LoVo (cell line): ENCODE results near the gene TSPAN15.
"Not testable (repeated sequence)": the region's sequence is repeated elsewhere in the genome, so short reads cannot be mapped to it uniquely, and the experiment has no call there.

Source experiments
- DNase-seq: peaks from one replicate; pipeline ENCODE4 v3.0.0-alpha.2; 2016; ENCODE audit warnings: low spot score

TSPAN15 gene

DNA sequence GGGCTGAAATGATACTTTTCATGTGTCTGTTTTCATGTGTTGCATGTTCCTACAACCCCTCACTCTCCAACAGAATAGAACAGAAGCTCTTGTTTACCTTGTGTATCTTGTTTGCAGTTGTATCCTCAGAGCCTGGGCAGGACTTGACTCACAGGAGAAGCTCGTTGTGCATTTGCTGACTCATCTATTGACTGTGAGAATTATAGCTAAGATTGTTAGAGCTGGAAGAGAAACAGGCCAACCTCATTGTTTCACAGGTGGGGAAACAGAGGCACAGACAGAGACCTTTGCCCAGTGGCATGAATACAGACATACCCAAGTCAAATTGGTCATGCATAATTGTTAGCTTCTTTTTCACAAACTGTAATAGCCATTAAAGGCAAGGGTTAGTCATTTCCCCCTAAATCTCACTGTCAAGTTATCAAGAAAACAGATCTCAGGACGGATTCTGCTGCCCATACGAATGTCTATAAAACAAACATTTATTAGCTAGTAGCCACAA is 4.6 kb upstream of the TSPAN15 start:
- DNase-seq, result peak; percentile 79

GRCh38 chr10:69449841-69450240 is 1.4 kb upstream of the TSPAN15 start:
- peak; percentile 85 for DNase-seq

- not testable (repeated sequence) for DNase-seq
Measured at GRCh38 chr10:69450395-69450794, 870 bp upstream of the TSPAN15 start.

DNA sequence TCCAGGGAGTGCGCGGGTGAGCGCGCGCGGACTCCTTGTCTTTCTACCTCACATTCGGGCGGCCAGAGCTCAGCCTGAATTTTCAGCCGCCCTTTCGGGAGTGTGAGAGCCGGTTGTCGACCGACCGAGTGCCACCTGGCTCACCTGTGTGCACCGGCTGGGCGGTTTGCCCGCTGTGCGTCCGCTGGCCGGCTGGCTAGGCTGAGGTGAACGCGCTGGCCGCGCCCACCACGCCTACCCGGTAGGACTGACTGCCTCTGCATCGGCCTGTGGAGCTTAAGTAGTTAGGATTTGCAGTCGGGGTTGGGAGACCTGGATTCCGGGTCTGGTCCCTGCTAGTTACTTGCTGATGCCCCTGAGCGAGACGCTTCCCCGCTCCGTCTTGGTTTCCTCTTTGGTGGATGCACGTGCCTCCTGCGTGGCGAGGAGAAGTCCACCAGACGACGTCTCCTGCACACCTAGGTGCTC is 553 bp downstream of the TSPAN15 start:
- peak; percentile 51 for DNase-seq

DNA sequence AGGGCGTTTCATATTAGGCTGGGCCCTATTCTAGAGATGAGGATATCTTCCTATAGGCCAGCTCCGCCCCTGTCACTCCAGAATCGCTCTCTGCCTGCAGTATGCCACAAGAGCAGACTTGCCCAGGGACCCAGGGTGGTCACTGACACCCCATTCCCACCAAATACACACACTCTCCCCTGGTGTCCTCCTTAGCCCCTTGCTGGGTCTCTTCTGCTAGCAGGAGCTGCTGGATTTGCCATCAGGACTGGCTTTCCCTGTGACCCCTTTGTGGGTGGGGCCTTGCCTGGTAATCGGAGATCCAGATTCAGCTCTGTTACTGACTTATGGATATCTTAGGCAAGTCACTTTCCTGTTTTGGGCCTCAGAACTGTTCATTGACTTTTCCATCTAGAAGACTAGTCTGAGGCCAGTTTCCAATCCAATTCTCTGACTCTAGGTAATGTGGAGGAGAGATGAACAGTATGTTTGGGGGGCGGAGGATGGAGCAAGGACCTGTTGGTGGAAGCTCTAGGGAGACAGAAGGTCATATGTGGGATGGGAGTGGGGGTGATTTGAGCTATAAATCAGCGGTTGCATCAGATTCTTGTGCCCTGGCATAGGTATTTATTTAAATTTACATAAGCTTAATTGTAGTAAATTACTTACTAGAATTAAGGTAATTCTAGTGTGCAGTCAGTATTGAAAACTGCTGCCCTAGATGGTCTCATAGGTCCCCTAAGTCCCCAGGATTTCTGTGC is 1.6 kb downstream of the TSPAN15 start:
- DNase-seq, result no peak

DNA sequence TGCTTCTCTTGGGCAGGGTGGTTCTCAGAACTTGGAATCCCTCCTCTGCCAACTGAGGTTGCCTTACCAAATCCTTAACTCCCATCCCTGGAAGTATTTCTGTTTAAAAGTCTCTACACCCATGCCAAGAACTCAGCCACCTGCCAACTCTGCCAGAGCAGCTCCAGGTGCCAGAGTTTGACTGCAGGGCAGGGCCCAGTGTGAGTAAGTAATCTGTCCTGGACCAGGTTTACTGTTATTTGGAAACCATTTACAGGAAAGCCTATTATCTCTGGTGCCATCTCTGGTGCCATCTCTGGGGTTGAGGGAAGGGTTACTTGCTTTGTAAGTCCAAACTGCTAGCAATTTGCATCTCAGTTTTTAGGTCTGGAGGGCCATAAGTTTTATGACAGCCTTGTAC is 2.5 kb downstream of the TSPAN15 start:
- DNase-seq, result no peak

- no peak for DNase-seq
Measured at GRCh38 chr10:69455006-69455763, 3.9 kb downstream of the TSPAN15 start.

GRCh38 chr10:69456880-69457693 is 5.8 kb downstream of the TSPAN15 start:
- no peak for DNase-seq

GRCh38 chr10:69457771-69458237 is 6.5 kb downstream of the TSPAN15 start:
- no peak for DNase-seq

GRCh38 chr10:69458430-69459100 is 7.3 kb downstream of the TSPAN15 start:
- peak; percentile 87 for DNase-seq

DNA sequence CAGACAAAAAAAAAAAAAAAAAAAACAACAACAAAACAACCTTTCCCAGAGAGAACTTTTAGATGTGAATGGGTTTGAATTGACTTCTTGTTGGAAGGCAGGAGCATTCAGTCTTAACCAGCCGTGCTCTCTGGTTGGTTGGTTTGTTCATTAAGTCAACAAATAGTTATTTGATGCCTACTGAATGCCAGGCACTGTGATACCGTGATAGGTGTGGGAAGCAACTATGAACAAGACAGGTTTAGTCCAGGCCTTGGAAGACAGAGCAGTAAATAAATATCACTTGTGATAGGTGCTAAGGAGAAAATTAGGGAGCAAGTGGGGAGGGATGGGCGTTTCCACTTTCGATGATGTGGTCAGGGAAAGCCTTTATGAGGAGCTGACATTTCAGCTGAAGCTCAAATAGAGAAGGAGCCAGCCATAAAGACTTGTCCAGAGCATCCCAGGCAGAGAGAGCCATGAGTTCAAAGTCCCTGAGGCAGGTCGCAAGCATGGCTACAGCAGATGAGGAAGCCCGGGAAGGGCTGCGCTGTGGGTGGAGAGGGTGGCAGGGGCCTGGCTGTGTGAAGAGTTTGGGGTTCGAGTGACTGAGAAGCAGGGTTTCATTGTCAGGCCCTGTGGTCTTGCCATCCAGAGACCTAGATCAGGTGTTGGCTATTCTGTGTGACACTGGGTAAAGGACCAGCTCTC is 8.0 kb downstream of the TSPAN15 start:
- peak; percentile 42 for DNase-seq

DNA sequence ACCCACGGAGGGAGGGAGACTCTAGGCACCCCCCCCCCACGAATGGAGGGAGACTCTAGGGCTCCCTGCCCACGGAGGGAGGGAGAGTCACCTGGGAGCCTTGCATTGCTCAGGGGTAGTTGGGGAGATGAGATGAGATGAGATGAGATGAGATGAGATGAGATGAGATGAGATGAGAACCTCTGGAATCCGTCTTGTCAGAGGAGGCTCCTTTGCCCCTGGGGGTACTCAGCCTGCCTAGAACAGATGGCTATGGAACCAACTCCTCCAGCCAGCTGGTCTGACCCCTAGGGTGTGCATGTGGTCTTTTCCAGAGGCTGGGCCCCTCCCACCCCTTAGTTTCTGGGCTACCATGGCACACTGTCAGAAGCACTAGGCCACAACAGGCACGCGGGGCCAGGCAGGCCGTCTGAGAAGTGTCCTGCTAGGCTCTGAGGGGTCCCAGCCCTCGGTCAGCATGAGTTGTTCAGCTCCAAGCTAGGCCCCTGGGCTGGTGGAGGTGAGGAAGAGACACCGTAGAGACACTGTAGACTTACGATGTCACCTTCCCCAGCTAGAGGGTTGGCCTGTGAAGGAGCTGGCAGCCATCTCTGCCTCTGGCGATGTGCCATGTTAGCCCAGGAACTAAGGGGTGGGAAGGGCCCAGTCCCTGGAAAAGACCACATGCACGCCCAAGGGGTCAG is 8.8 kb downstream of the TSPAN15 start:
- DNase-seq, result no peak

- no peak for DNase-seq
Measured at GRCh38 chr10:69460576-69461242, 9.4 kb downstream of the TSPAN15 start.

DNA sequence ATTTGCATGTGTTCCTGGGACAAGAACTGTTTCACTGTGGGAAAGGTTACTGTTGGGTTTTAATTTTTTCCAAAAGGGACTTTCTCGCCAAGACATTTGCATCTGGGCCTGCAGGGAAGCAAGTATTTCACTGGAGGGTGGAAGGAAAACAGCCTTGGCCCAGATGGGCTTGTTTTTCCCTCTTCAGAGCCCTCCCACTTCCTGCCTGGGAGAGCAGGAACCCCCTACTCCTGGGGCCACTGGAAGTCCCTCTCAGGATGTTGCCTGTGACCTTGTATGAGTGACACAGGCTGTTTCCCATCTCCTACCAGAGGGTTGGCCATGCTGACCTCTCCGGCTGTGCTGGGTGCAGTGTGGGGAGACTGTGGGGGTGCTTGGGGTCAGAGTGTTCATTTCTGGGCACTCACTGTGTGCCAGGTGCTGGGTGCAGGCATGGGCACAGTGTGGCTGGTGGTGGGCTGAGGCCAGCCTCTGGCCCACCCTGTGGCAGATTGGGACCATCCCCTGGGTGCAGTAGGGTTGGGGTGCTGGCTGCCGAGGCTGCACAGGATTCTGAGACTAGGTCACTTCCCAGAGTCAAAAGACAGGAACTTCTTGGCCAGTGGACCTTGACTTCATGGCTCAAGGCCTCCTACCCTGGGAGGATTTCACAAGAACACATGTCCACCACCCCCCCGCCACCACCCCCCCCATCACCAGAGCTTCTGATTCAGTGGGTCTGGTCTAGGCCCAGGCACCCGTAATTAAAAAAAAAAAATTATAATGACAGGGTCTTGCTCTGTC is 10.2 kb downstream of the TSPAN15 start:
- DNase-seq, result no peak

DNA sequence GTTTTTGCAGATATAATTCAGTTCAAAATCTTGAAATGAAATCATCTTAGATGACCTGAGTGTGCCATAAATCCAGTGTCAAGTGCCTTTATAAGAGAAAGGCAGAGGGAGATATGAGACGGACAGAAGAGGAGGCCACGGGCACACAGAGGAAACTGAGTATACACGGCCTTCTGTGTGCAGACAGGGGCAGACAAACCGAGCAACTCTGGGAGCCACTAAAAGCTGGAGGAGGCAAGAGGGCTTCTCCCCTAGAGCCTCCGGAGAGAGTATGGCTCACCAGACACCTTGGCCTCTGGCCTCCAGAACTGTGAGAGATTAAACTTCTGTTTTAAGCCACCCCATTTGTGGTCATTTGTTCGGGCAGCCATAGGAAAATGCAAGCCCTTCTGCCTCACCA is 12.6 kb downstream of the TSPAN15 start:
- DNase-seq, result no peak

- DNase-seq, result no peak
Measured at GRCh38 chr10:69464401-69464800, 13.1 kb downstream of the TSPAN15 start.

GRCh38 chr10:69464801-69465401 is 13.6 kb downstream of the TSPAN15 start:
- DNase-seq, result no peak

- DNase-seq, result no peak
Measured at GRCh38 chr10:69465457-69466157, 14.3 kb downstream of the TSPAN15 start.
